Measurements from ENCODE around the gene SETDB1.

DNA sequence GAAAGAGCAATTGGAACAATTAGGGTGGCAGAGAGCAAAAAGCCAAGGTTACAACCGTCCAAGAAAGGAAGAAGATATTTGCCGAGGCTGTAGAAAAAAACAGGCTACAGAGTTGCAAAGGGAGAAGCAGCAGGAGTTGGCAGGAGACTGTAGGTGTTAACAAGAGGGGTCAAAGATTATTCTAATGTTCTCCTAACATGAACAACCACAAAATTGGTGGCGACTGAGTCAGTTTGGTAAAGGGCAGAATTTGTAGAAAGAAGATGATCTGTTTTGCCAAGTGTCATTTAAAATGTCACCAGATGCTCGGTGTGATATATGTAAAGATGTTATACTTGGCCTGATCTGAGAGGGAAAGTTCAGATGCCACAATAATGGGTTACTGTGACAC is 81.7 kb downstream of the SETDB1 start:
- TF ChIP-seq RAD21 (conservative IDR thresholded peaks at IDR 0.05) (no peak), EZH2 (IDR thresholded peaks at IDR 0.05; ENCODE audit: borderline replicate concordance, insufficient read depth, low read length, poor library complexity, severe bottlenecking) (no peak), EP300 (conservative IDR thresholded peaks at IDR 0.05; ENCODE audit: poor library complexity, severe bottlenecking) (no peak), POLR2AphosphoS5 (IDR thresholded peaks at IDR 0.05) (no peak), SMC3 (conservative IDR thresholded peaks at IDR 0.05; ENCODE audit: poor library complexity) (no peak), MXI1 (conservative IDR thresholded peaks at IDR 0.05; ENCODE audit: poor library complexity, severe bottlenecking) (no peak), TAF1 (IDR thresholded peaks at IDR 0.05; ENCODE audit: low read depth) (no peak)
- TF ChIP-seq, protein P1, sequence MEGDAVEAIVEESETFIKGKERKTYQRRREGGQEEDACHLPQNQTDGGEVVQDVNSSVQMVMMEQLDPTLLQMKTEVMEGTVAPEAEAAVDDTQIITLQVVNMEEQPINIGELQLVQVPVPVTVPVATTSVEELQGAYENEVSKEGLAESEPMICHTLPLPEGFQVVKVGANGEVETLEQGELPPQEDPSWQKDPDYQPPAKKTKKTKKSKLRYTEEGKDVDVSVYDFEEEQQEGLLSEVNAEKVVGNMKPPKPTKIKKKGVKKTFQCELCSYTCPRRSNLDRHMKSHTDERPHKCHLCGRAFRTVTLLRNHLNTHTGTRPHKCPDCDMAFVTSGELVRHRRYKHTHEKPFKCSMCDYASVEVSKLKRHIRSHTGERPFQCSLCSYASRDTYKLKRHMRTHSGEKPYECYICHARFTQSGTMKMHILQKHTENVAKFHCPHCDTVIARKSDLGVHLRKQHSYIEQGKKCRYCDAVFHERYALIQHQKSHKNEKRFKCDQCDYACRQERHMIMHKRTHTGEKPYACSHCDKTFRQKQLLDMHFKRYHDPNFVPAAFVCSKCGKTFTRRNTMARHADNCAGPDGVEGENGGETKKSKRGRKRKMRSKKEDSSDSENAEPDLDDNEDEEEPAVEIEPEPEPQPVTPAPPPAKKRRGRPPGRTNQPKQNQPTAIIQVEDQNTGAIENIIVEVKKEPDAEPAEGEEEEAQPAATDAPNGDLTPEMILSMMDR (IDR thresholded peaks at IDR 0.05; ENCODE audit: poor library complexity, severe bottlenecking) = no peak

Data from neural cell (in vitro differentiated cells).